K562 (cell line): ENCODE measurements around the gene LY6G6C. TPM values are rescaled to one million over a fixed set of nuclear protein-coding genes. Genes with fewer than 3 reads are reported as not detected.

Source experiments
- ATAC-seq: fragments of 200-7000 bp; cut with Tn5 transposase; 3 replicates; pipeline ENCODE4 v1.9.1; 2020; ENCODE audit warnings: moderate library complexity
- BruUV-seq: library from RNA; stranded (reverse); fragments of 400-500 nt; replicated peaks from 2 replicates; lab custom pipeline; 2021; lab: Mats Ljungman, UMichigan
- CTCF ChIA-PET: fragments of 300-600 bp; formaldehyde crosslinking; extraction: SDS; loops from one replicate; lab custom pipeline; 2021; ENCODE audit warnings: low intra/inter-chr PET ratio; lab: Yijun Ruan, JAX
- POLR2A ChIA-PET: fragments of 300-600, 350-650 bp; sonication (Branson Sonifier 250); formaldehyde crosslinking; extraction: SDS; loops from one replicate; lab custom pipeline; 2021; ENCODE audit warnings: antibody characterized with exemption, inconsistent platforms; lab: Yijun Ruan, JAX
- DNase-seq, 4 experiments: peaks; one replicate each; pipeline versions ENCODE4 v3.0.0 to v3.0.0-alpha.2; 2011 to 2018; ENCODE audit warnings: low spot score in 3 of 4, mixed read lengths in 3 of 4; ENCODE audit errors: extremely low read depth in 1 of 4
- FAIRE-seq: peaks from 2 replicates; lab custom pipeline; 2011; peaks lifted over from hg19 to GRCh38; lab: Jason Lieb, UNC
- H2AFZ ChIP-seq: 2 replicates; pipeline ENCODE4 v1.6.0; 2011; ENCODE audit warnings: low read depth, low read length, control low read depth, inconsistent platforms
- H3K27ac ChIP-seq: fragments of 200-600 bp; 3 replicates; pipeline ENCODE4 v1.8.0; 2011; ENCODE audit warnings: low read depth, mild to moderate bottlenecking, control low read depth, inconsistent platforms, low read length, moderate library complexity, mixed read lengths; ENCODE audit errors: extremely low read depth
- H3K27me3 ChIP-seq, 2 experiments: fragments of 300-600 bp in 1 of 2; 2 replicates in 1 of 2; 3 replicates in 1 of 2; pipeline versions ENCODE4 v1.6.0 to v1.8.0; 2011; ENCODE audit warnings: inconsistent platforms in 2 of 2, low read length in 2 of 2, mild to moderate bottlenecking in 1 of 2, mixed read lengths in 1 of 2, moderate library complexity in 1 of 2; ENCODE audit not compliant: control insufficient read depth in 2 of 2, insufficient read depth in 2 of 2
- H3K36me3 ChIP-seq: fragments of 300-600 bp; 3 replicates; pipeline ENCODE4 v1.8.0; 2011; ENCODE audit warnings: mild to moderate bottlenecking, low read length, inconsistent platforms; ENCODE audit not compliant: control insufficient read depth, insufficient read depth
- H3K4me1 ChIP-seq, 2 experiments: fragments of 200-600 bp in 1 of 2; replicated peaks in 1 of 2; 2 replicates in 1 of 2; 3 replicates in 1 of 2; pipeline versions ENCODE4 v1.5.1 to v1.8.0; 2011; ENCODE audit warnings: inconsistent platforms in 2 of 2, low read length in 2 of 2, mild to moderate bottlenecking in 1 of 2, mixed read lengths in 1 of 2, moderate library complexity in 1 of 2; ENCODE audit not compliant: control insufficient read depth in 2 of 2, insufficient read depth in 2 of 2
- H3K4me2 ChIP-seq: 2 replicates; pipeline ENCODE4 v1.6.1; 2011; ENCODE audit warnings: low read length, control low read depth, inconsistent platforms, mixed read lengths; ENCODE audit not compliant: insufficient read depth
- H3K4me3 ChIP-seq: fragments of 200-600 bp; sonication (generic), shearing (Covaris generic); 2 replicates; pipeline ENCODE4 v1.5.1; 2016; ENCODE audit warnings: control low read depth, inconsistent platforms
- H3K79me2 ChIP-seq: fragments of 200-600 bp; 3 replicates; pipeline ENCODE4 v1.8.0; 2011; ENCODE audit warnings: low read length, inconsistent platforms; ENCODE audit not compliant: control insufficient read depth, insufficient read depth
- H3K9ac ChIP-seq, 2 experiments: 2 replicates each; pipeline versions ENCODE4 v1.6.0 to v1.6.1; 2011; ENCODE audit warnings: low read depth in 2 of 2, low read length in 2 of 2, control low read depth in 1 of 2, inconsistent platforms in 1 of 2, mild to moderate bottlenecking in 1 of 2, mixed read lengths in 1 of 2; ENCODE audit not compliant: insufficient read depth in 1 of 2
- H3K9me1 ChIP-seq: one replicate; pipeline ENCODE4 v1.6.0; 2011; ENCODE audit warnings: inconsistent platforms, mild to moderate bottlenecking, low read length, moderate library complexity; ENCODE audit not compliant: control insufficient read depth, insufficient read depth
- H3K9me3 ChIP-seq: replicated peaks from 2 replicates; pipeline ENCODE4 v1.5.1; 2011; ENCODE audit warnings: low read depth, low read length, inconsistent platforms; ENCODE audit not compliant: control insufficient read depth, insufficient read depth
- H4K20me1 ChIP-seq: replicated peaks from 2 replicates; pipeline ENCODE4 v1.6.1; 2011; ENCODE audit warnings: low read length, inconsistent platforms, mixed read lengths; ENCODE audit not compliant: control insufficient read depth, insufficient read depth
- ADNP ChIP-seq: fragments of 200-800 bp; sonication (Bioruptor generic); IDR thresholded peaks from 2 replicates; pipeline ENCODE4 v1.6.1; 2016; ENCODE audit warnings: missing genetic modification characterization, missing compliant biosample characterization
- FOXA3 ChIP-seq, 2 experiments: fragments of 450-650 bp in 1 of 2; sonication (generic) in 1 of 2; formaldehyde crosslinking; IDR thresholded peaks in 1 of 2; conservative IDR thresholded peaks in 1 of 2; 2 replicates each; pipeline versions ENCODE4 v1.4.0 to v1.8.0; 2020 to 2022; ENCODE audit warnings: mild to moderate bottlenecking in 2 of 2, missing genetic modification reagents in 1 of 2
- KDM2B ChIP-seq: fragments of 250-450 bp; sonication (Bioruptor Pico); IDR thresholded peaks from 2 replicates; pipeline ENCODE4 v1.8.0; 2021; ENCODE audit warnings: mild to moderate bottlenecking, moderate library complexity
- KHSRP ChIP-seq: fragments of 450-650 bp; IDR thresholded peaks from 2 replicates; pipeline ENCODE4 v1.6.1; 2017
- MED1 ChIP-seq: sonication (generic); formaldehyde crosslinking; IDR thresholded peaks from 2 replicates; pipeline ENCODE4 v1.8.1; 2023; ENCODE audit warnings: missing genetic modification reagents, borderline replicate concordance
- TAF7 ChIP-seq: fragments of 450-650 bp; IDR thresholded peaks from 2 replicates; pipeline ENCODE4 v1.6.1; 2016; ENCODE audit warnings: missing genetic modification characterization, missing compliant biosample characterization
- TBL1XR1 ChIP-seq, 2 experiments: IDR thresholded peaks; 2 replicates each; pipeline ENCODE4 v1.6.1; 2012; ENCODE audit warnings: improper control_type of control experiment in 2 of 2, low read length in 2 of 2, mild to moderate bottlenecking in 1 of 2
- ZFPM2 ChIP-seq: fragments of 250-450 bp; sonication (Bioruptor Pico); IDR thresholded peaks from 2 replicates; pipeline ENCODE4 v1.5.1; 2022; ENCODE audit warnings: mild to moderate bottlenecking
- WGBS: fragments of 100-300 bp; shearing (Covaris generic); methylation state at CpG from one replicate; pipeline ENCODE4 v1.1.6; 2016; ENCODE audit warnings: low coverage, mixed read lengths; ENCODE audit not compliant: insufficient coverage; ENCODE audit errors: missing lambda C conversion rate; 5-methylcytosine and 5-hydroxymethylcytosine counted together
- in situ Hi-C: fragments of 300-500 bp; cut with MboI; formaldehyde crosslinking; loops from 4 replicates; pipeline ENCODE4 v1.15.0; 2018; ENCODE audit warnings: inconsistent platforms, mixed read lengths
- intact Hi-C: fragments of 100-400 bp; cut with micrococcal nuclease; formaldehyde crosslinking; loops from 2 replicates; pipeline ENCODE4 v1.14.2; 2022
- polyA plus RNA-seq, 8 experiments: library from polyadenylated mRNA; depleted of rRNA in 4 of 8; stranded (reverse) in 5 of 8; unstranded in 3 of 8; fragments of >200 nt; fragmentation: Nextera tagmentation in 2 of 8; fragmentation: Illumina TruSeq in 1 of 8; extraction: Ambion mirVana in 2 of 8; extraction: Trizol in 1 of 8; gene quantifications; 2 replicates each; pipeline versions ENCODE4 v1.2.1 to v1.2.3, GENCODE V29; 2011 to 2014; ENCODE audit warnings: inconsistent platforms in 1 of 8, missing spikeins in 1 of 8
- total RNA-seq, 7 experiments: library from RNA; depleted of rRNA in 6 of 7; stranded (reverse); fragments of >200 nt in 6 of 7; fragmentation: Illumina TruSeq in 2 of 7; extraction: Trizol in 2 of 7; gene quantifications; 2 replicates each; pipeline versions ENCODE4 v1.2.1 to v1.2.3, GENCODE V29; 2011 to 2021; ENCODE audit warnings: low replicate concordance in 1 of 7
- TF ChIP-seq, protein P1 (sequence below): sonication (generic); formaldehyde crosslinking; IDR thresholded peaks from 2 replicates; pipeline ENCODE4 v1.8.1; 2023; ENCODE audit warnings: mild to moderate bottlenecking, missing genetic modification reagents
- TF ChIP-seq, protein P2 (sequence below), 2 experiments: fragments of 200-800 bp in 1 of 2; sonication (Bioruptor generic) in 1 of 2; sonication (generic) in 1 of 2; formaldehyde crosslinking in 1 of 2; IDR thresholded peaks in 1 of 2; conservative IDR thresholded peaks in 1 of 2; 2 replicates each; pipeline versions ENCODE4 v1.5.0 to v1.6.1; 2016 to 2020; ENCODE audit warnings: missing compliant biosample characterization in 1 of 2, missing genetic modification characterization in 1 of 2, missing genetic modification reagents in 1 of 2

Gene LY6G6C
- total and polyA plus RNA-seq, 9 of the 15 experiments (the other 6 are each of a cell fraction or from before 2014, with no cell fraction given) = 0.06 to 0.20 TPM; not detected in 7

DNA sequence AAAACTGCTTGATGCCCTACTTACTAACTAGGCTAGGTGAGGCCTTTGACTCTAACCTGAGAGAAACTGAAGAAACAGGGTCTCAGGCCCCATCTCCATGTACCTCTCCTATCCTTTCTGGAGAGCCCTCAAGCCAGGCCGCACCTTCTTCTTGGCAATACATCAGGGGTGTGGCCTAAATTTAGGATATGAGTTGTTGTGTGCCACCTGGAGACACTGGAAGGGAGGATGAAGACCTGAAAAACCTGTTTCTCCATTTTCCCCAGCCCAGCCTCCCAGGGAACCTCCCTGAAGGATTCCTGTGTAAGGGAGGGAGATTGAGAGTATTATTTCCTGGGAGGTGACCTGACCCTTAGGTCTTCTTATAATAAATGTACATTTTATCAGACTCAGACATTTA lies 3.3 kb downstream of the LY6G6C start:
- Histone ChIP-seq H3K9ac (no peak overlapping the region), H3K36me3 (no peaks in the 10 kb centered on the region), H3K4me3 (no peak overlapping the region), H3K4me1 (peaks cover 22 to 24% of the 10 kb centered on the region in 2 experiments), H3K79me2 (no peaks in the 10 kb centered on the region), H3K27me3 (no peaks in the 10 kb centered on the region), H4K20me1 (no peaks in the 10 kb centered on the region), H3K27ac (no peak overlapping the region), H3K9me3 (no peaks in the 10 kb centered on the region), H3K4me2 (no peak overlapping the region), H2AFZ (no peak overlapping the region), H3K9me1 (no peaks in the 10 kb centered on the region)
- CTCF ChIA-PET = interaction anchor here (0.6 kb wide), 1 partner anchor 38 kb away, joined by 3 read pairs; the partner anchor contains the start of gene LY6G5C
- intact Hi-C loops = no loop called here
- no peak for FAIRE-seq
- DNase-seq = no peak
- POLR2A ChIA-PET = interaction anchor here (0.8 to 15.0 kb wide), 4 partner anchors 6 to 18 kb away, joined by 3 to 223 read pairs (median 11); partner anchors contain the start of genes ABHD16A, CLIC1, LY6G6D and LY6G6F
- BruUV-seq = no TSS peak
- in situ Hi-C loops = no loop called here
- 39% methylated on average over 1 of the region's 1 CpG for WGBS
- no peak for ATAC-seq
- no peak for TF ChIP-seq FOXA3 (CRISPR knock-in tag; conservative IDR thresholded peaks at IDR 0.05 in 1 of 2, IDR thresholded peaks at IDR 0.05 in 1 of 2)
- TF ChIP-seq TBL1XR1 (IDR thresholded peaks at IDR 0.05; ENCODE audit: low read length in 2 of 2) = 0 out of 4 replicates have a peak, but pooled peaks of 1 of the 2 experiments have one; percentile 10

DNA sequence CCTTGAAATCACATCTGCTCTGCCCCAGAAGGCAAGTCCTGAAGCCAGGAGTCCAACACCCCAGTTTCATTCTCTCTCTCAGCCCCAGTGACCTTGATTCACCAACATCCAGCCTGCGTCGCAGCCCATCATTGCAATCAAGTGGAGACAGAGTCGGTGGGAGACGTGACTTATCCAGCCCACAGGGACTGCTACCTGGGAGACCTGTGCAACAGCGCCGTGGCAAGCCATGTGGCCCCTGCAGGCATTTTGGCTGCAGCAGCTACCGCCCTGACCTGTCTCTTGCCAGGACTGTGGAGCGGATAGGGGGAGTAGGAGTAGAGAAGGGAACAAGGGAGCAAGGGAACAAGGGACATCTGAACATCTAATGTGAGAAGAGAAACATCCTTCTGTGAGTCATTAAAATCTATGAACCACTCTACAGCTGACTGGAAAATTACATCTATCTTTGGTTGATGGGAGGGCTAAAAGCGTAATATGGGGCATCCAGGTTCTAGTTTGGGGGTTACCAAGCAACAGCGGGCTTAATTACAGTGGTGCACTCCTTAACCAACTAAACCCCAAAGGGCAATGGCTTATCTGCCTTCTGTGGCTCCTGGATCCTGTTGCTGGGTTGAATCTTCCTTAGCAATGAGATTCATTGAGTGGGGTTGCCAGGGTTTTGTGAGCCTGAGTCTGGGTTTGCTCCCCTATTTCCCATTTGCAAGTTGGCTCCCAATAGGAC lies 3.9 kb downstream of the LY6G6C start:
- Histone ChIP-seq H3K4me1 (peaks cover 19 to 20% of the 10 kb centered on the region in 2 experiments), H3K79me2 (no peaks in the 10 kb centered on the region), H3K4me3 (no peak overlapping the region), H3K9me3 (no peaks in the 10 kb centered on the region), H3K9me1 (no peaks in the 10 kb centered on the region), H3K9ac (peak overlapping the region in 1 of 2 experiments; percentile 76; a peak in 2 of 4 replicates), H3K27me3 (no peaks in the 10 kb centered on the region), H3K27ac (no peak overlapping the region), H4K20me1 (no peaks in the 10 kb centered on the region), H3K36me3 (no peaks in the 10 kb centered on the region), H3K4me2 (peak overlapping the region; percentile 40), H2AFZ (peak overlapping the region; percentile 80)
- ATAC-seq (peak; percentile 91), FAIRE-seq (peak; percentile 86), DNase-seq (peak; percentile 85 to 90 (median 86))
- CTCF ChIA-PET = interaction anchor here (0.6 to 1.1 kb wide), 2 partner anchors 8 to 37 kb away, joined by 3 read pairs; partner anchors contain the start of gene LY6G5C
- in situ Hi-C loops = no loop called here
- 31% methylated on average over 10 of the region's 10 CpGs for WGBS
- BruUV-seq = no TSS peak
- intact Hi-C loops = no loop called here
- POLR2A ChIA-PET = interaction anchor here (0.9 to 12.4 kb wide), 5 partner anchors 8 to 108 kb away, joined by 3 to 223 read pairs (median 4); partner anchors contain the start of genes ABHD16A, DDAH2, HSPA1A and HSPA1L
- no peak for TF ChIP-seq KDM2B (CRISPR knock-in tag)
- TF ChIP-seq, protein P1, sequence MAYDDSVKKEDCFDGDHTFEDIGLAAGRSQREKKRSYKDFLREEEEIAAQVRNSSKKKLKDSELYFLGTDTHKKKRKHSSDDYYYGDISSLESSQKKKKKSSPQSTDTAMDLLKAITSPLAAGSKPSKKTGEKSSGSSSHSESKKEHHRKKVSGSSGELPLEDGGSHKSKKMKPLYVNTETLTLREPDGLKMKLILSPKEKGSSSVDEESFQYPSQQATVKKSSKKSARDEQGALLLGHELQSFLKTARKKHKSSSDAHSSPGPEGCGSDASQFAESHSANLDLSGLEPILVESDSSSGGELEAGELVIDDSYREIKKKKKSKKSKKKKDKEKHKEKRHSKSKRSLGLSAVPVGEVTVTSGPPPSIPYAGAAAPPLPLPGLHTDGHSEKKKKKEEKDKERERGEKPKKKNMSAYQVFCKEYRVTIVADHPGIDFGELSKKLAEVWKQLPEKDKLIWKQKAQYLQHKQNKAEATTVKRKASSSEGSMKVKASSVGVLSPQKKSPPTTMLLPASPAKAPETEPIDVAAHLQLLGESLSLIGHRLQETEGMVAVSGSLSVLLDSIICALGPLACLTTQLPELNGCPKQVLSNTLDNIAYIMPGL (CRISPR knock-in tag) = 0 out of 2 replicates have a peak, but pooled peaks have one; percentile 37
- TF ChIP-seq ADNP = no peak
- no peak for TF ChIP-seq ZFPM2 (CRISPR knock-in tag)
- TF ChIP-seq, protein P2, sequence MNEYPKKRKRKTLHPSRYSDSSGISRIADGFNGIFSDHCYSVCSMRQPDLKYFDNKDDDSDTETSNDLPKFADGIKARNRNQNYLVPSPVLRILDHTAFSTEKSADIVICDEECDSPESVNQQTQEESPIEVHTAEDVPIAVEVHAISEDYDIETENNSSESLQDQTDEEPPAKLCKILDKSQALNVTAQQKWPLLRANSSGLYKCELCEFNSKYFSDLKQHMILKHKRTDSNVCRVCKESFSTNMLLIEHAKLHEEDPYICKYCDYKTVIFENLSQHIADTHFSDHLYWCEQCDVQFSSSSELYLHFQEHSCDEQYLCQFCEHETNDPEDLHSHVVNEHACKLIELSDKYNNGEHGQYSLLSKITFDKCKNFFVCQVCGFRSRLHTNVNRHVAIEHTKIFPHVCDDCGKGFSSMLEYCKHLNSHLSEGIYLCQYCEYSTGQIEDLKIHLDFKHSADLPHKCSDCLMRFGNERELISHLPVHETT (CRISPR knock-in tag; conservative IDR thresholded peaks at IDR 0.05 in 1 of 2, IDR thresholded peaks at IDR 0.05 in 1 of 2) = no peak
- peak; percentile 9; the same call in 1 of the 2 replicates for TF ChIP-seq TAF7 (tag)
- TF ChIP-seq KHSRP = no peak
- TF ChIP-seq MED1 (CRISPR knock-in tag) = no peak
